MM.1S (cell line): Measurements from ENCODE around the gene MAB21L4.

Experiments
- DNase-seq: peaks from one replicate; pipeline ENCODE4 v3.0.0-alpha.2; 2015
- H2AFZ ChIP-seq: fragments of 300-600 bp; sonication (generic); 2 replicates; pipeline ENCODE4 v1.6.0; 2016; ENCODE audit warnings: antibody characterized with exemption, low read length
- H3F3A ChIP-seq: fragments of 300-600 bp; sonication (generic); 2 replicates; pipeline ENCODE4 v1.6.1; 2016; ENCODE audit warnings: mild to moderate bottlenecking, antibody characterized with exemption, low read length, moderate library complexity, mixed read lengths; ENCODE audit not compliant: insufficient read depth
- H3K27ac ChIP-seq: fragments of 300-600 bp; sonication (generic); 2 replicates; pipeline ENCODE4 v1.5.1; 2016; ENCODE audit warnings: mild to moderate bottlenecking, low read length
- H3K27me3 ChIP-seq: fragments of 300-600 bp; sonication (generic); replicated peaks from 2 replicates; pipeline ENCODE4 v1.6.0; 2016; ENCODE audit warnings: low read length; ENCODE audit not compliant: insufficient read depth
- H3K36me3 ChIP-seq: fragments of 300-600 bp; sonication (generic); replicated peaks from 2 replicates; pipeline ENCODE4 v1.6.1; 2016; ENCODE audit warnings: mild to moderate bottlenecking, low read length, mixed read lengths; ENCODE audit not compliant: insufficient read depth
- H3K4me1 ChIP-seq: fragments of 300-600 bp; sonication (generic); 2 replicates; pipeline ENCODE4 v1.6.1; 2016; ENCODE audit warnings: low read length, mixed read lengths
- H3K4me2 ChIP-seq: fragments of 300-600 bp; sonication (generic); 2 replicates; pipeline ENCODE4 v1.6.0; 2016; ENCODE audit warnings: low read depth, low read length
- H3K4me3 ChIP-seq: fragments of 300-600 bp; sonication (generic); 2 replicates; pipeline ENCODE4 v1.5.1; 2016; ENCODE audit warnings: low read length, mixed read lengths
- H3K79me2 ChIP-seq: fragments of 300-600 bp; sonication (generic); 2 replicates; pipeline ENCODE4 v1.6.1; 2016; ENCODE audit warnings: mixed run types, low read length, mixed read lengths
- H3K9ac ChIP-seq: fragments of 300-600 bp; sonication (generic); 2 replicates; pipeline ENCODE4 v1.6.1; 2016; ENCODE audit warnings: low read length, mixed read lengths
- H3K9me2 ChIP-seq: fragments of 300-600 bp; sonication (generic); replicated peaks from 2 replicates; pipeline ENCODE4 v1.6.1; 2016; ENCODE audit warnings: mild to moderate bottlenecking, low read length, mixed read lengths; ENCODE audit not compliant: insufficient read depth
- H3K9me3 ChIP-seq: fragments of 300-600 bp; sonication (generic); replicated peaks from 2 replicates; pipeline ENCODE4 v1.6.1; 2016; ENCODE audit warnings: mild to moderate bottlenecking, low read length, mixed read lengths; ENCODE audit not compliant: insufficient read depth
- H4K20me1 ChIP-seq: fragments of 300-600 bp; sonication (generic); 2 replicates; pipeline ENCODE4 v1.6.1; 2016; ENCODE audit warnings: mild to moderate bottlenecking, low read length, moderate library complexity, mixed read lengths; ENCODE audit not compliant: insufficient read depth
- EZH2 ChIP-seq: fragments of 300-600 bp; sonication (generic); optimal IDR thresholded peaks from 2 replicates; pipeline ENCODE3; 2017; ENCODE audit warnings: low read depth, mild to moderate bottlenecking, antibody characterized with exemption, low read length, mixed read lengths
- TF ChIP-seq, protein P1 (sequence below): fragments of 300-600 bp; sonication (generic); IDR thresholded peaks from 2 replicates; pipeline ENCODE4 v1.5.1; 2016; ENCODE audit warnings: antibody characterized with exemption, low read length, mixed read lengths

Gene MAB21L4

DNA sequence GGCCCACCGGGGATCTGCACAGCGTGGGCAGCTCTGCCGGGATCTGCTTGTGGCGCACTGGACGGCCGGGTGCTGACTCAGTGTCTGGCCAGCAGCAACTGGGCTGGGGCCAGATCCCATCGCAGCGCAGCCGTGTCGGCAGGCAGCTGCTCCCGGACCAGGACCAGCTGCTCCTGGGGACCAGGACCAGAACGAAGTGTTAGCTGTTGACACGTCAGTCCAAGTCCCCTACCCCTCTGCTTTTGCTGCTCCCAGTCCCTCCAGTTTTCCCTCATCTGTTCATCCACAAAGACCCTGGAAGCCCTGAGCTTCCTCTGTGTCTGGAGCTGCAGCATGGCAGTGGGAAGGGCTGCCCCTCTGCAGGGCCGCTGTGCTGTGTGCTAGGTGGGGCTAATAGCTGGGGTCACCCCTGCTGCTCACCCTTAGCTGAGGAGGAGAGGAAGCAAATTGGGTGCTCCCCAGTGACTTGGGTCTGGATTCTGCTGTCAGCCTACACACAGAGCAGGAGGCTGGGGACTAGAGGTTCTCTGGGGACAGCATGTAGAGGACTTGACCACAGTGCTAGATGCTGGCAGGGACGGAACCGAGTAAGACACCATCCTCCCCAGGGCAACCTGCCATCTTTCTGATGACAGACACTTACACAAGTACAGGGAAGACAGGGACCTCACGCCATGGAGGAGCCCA lies 59.0 kb downstream of the MAB21L4 start:
- no peak for DNase-seq
- H2AFZ ChIP-seq = no peak overlapping the region
- H3K27ac ChIP-seq = no peak overlapping the region
- TF ChIP-seq EZH2 = no peak
- TF ChIP-seq, protein P1, sequence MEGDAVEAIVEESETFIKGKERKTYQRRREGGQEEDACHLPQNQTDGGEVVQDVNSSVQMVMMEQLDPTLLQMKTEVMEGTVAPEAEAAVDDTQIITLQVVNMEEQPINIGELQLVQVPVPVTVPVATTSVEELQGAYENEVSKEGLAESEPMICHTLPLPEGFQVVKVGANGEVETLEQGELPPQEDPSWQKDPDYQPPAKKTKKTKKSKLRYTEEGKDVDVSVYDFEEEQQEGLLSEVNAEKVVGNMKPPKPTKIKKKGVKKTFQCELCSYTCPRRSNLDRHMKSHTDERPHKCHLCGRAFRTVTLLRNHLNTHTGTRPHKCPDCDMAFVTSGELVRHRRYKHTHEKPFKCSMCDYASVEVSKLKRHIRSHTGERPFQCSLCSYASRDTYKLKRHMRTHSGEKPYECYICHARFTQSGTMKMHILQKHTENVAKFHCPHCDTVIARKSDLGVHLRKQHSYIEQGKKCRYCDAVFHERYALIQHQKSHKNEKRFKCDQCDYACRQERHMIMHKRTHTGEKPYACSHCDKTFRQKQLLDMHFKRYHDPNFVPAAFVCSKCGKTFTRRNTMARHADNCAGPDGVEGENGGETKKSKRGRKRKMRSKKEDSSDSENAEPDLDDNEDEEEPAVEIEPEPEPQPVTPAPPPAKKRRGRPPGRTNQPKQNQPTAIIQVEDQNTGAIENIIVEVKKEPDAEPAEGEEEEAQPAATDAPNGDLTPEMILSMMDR = no peak
- H3F3A ChIP-seq = no peaks in the 10 kb centered on the region
- H3K36me3 ChIP-seq = no peaks in the 10 kb centered on the region
- no peaks in the 10 kb centered on the region for H3K4me1 ChIP-seq
- H3K79me2 ChIP-seq = no peaks in the 10 kb centered on the region
- H3K9me2 ChIP-seq = no peaks in the 10 kb centered on the region
- H3K4me3 ChIP-seq = no peak overlapping the region
- no peaks in the 10 kb centered on the region for H3K9me3 ChIP-seq
- H3K4me2 ChIP-seq = no peak overlapping the region
- H3K27me3 ChIP-seq = peaks cover 70% of the 10 kb centered on the region
- no peak overlapping the region for H3K9ac ChIP-seq
- no peaks in the 10 kb centered on the region for H4K20me1 ChIP-seq
